ENCODE measurements around the gene MAN1A1.
"Not testable (repeated sequence)": the region's sequence is repeated elsewhere in the genome, so short reads cannot be mapped to it uniquely, and the experiment has no call there.

The MAN1A1 gene

GRCh38 chr6:119169355-119169754, 180.2 kb downstream of the MAN1A1 start:
- H3K4me3 Mint-ChIP-seq, H3K27me3 Mint-ChIP-seq: not testable (repeated sequence)

GRCh38 chr6:119166024-119166784, 183.4 kb downstream of the MAN1A1 start:
- no peak overlapping the region for H3K27ac Mint-ChIP-seq
- H3K27me3 Mint-ChIP-seq: peaks cover 8% of the 10 kb centered on the region
- no peak for DNase-seq
- H3K9me3 Mint-ChIP-seq: no peaks in the 10 kb centered on the region
- H3K4me1 Mint-ChIP-seq: no peaks in the 10 kb centered on the region
- no peaks in the 10 kb centered on the region for H3K36me3 Mint-ChIP-seq
- CTCF ChIA-PET: interaction anchor here (0.7 to 0.9 kb wide), 2 partner anchors 18 to 184 kb away, joined by 3 to 4 read pairs; no protein-coding TSS in a partner anchor
- H3K4me3 Mint-ChIP-seq: no peak overlapping the region

More at GRCh38 chr6:119169355-119169754, 180.2 kb downstream of the MAN1A1 start:
- H3K4me1 Mint-ChIP-seq, H3K9me3 Mint-ChIP-seq, H3K36me3 Mint-ChIP-seq, CTCF ChIA-PET, H3K27ac Mint-ChIP-seq, DNase-seq: not testable (repeated sequence)

- Mint-ChIP-seq H3K27me3 (peaks cover 29% of the 10 kb centered on the region), H3K9me3 (no peaks in the 10 kb centered on the region), H3K4me3 (no peak overlapping the region), H3K36me3 (no peaks in the 10 kb centered on the region), H3K27ac (no peak overlapping the region), H3K4me1 (no peaks in the 10 kb centered on the region)
- CTCF ChIA-PET: interaction anchor here (0.6 kb wide), 1 partner anchor 95 kb away, joined by 3 read pairs; no protein-coding TSS in a partner anchor
- no peak for DNase-seq
These were observed 186.6 kb downstream of the MAN1A1 start for GRCh38 chr6:119163006-119163405.

GRCh38 chr6:119162134-119162775, 187.3 kb downstream of the MAN1A1 start:
- H3K27me3 Mint-ChIP-seq: peaks cover 32% of the 10 kb centered on the region
- no peaks in the 10 kb centered on the region for H3K4me1 Mint-ChIP-seq
- CTCF ChIA-PET: no interaction called here
- no peak overlapping the region for H3K27ac Mint-ChIP-seq
- H3K9me3 Mint-ChIP-seq: no peaks in the 10 kb centered on the region
- DNase-seq: no peak
- no peaks in the 10 kb centered on the region for H3K36me3 Mint-ChIP-seq
- H3K4me3 Mint-ChIP-seq: no peak overlapping the region

- H3K4me3 Mint-ChIP-seq: no peak overlapping the region
- no peak for DNase-seq
- no peaks in the 10 kb centered on the region for H3K36me3 Mint-ChIP-seq
- peaks cover 30% of the 10 kb centered on the region for H3K27me3 Mint-ChIP-seq
- no peaks in the 10 kb centered on the region for H3K4me1 Mint-ChIP-seq
- CTCF ChIA-PET: interaction anchor here (0.6 kb wide), 1 partner anchor 32 kb away, joined by 3 read pairs; no protein-coding TSS in a partner anchor
- H3K27ac Mint-ChIP-seq: no peak overlapping the region
- no peaks in the 10 kb centered on the region for H3K9me3 Mint-ChIP-seq
These were observed 188.1 kb downstream of the MAN1A1 start for GRCh38 chr6:119161438-119161837.

GRCh38 chr6:119160911-119161310, 188.7 kb downstream of the MAN1A1 start:
- Mint-ChIP-seq H3K36me3 (no peaks in the 10 kb centered on the region), H3K27ac (no peak overlapping the region), H3K9me3 (no peaks in the 10 kb centered on the region), H3K4me3 (no peak overlapping the region), H3K4me1 (no peaks in the 10 kb centered on the region), H3K27me3 (peaks cover 30% of the 10 kb centered on the region)
- CTCF ChIA-PET: interaction anchor here (0.6 kb wide), 1 partner anchor 32 kb away, joined by 3 read pairs; no protein-coding TSS in a partner anchor
- DNase-seq: no peak

GRCh38 chr6:119158057-119158848, 191.3 kb downstream of the MAN1A1 start:
- H3K4me3 Mint-ChIP-seq: no peak overlapping the region
- H3K9me3 Mint-ChIP-seq: no peaks in the 10 kb centered on the region
- DNase-seq: no peak
- peaks cover 40% of the 10 kb centered on the region for H3K27me3 Mint-ChIP-seq
- H3K36me3 Mint-ChIP-seq: no peaks in the 10 kb centered on the region
- H3K4me1 Mint-ChIP-seq: no peaks in the 10 kb centered on the region
- CTCF ChIA-PET: interaction anchor here (0.9 to 1.5 kb wide), 3 partner anchors 10 to 14 kb away, joined by 3 to 5 read pairs (median 4); no protein-coding TSS in a partner anchor
- H3K27ac Mint-ChIP-seq: no peak overlapping the region

- no peak for DNase-seq
- peaks cover 40% of the 10 kb centered on the region for H3K27me3 Mint-ChIP-seq
- CTCF ChIA-PET: no interaction called here
- H3K4me1 Mint-ChIP-seq: no peaks in the 10 kb centered on the region
- no peak overlapping the region for H3K4me3 Mint-ChIP-seq
- H3K27ac Mint-ChIP-seq: no peak overlapping the region
- no peaks in the 10 kb centered on the region for H3K36me3 Mint-ChIP-seq
- H3K9me3 Mint-ChIP-seq: no peaks in the 10 kb centered on the region
These were observed 192.1 kb downstream of the MAN1A1 start for GRCh38 chr6:119157506-119157815.

- DNase-seq: no peak
- H3K9me3 Mint-ChIP-seq: no peaks in the 10 kb centered on the region
- H3K4me1 Mint-ChIP-seq: no peaks in the 10 kb centered on the region
- H3K4me3 Mint-ChIP-seq: no peak overlapping the region
- peaks cover 40% of the 10 kb centered on the region for H3K27me3 Mint-ChIP-seq
- no peak overlapping the region for H3K27ac Mint-ChIP-seq
- CTCF ChIA-PET: interaction anchor here (0.6 to 1.0 kb wide), 2 partner anchors 9 to 504 kb away, joined by 3 read pairs; no protein-coding TSS in a partner anchor
- H3K36me3 Mint-ChIP-seq: no peaks in the 10 kb centered on the region
These were observed 192.6 kb downstream of the MAN1A1 start for GRCh38 chr6:119156757-119157505.

- H3K36me3 Mint-ChIP-seq, DNase-seq, H3K4me3 Mint-ChIP-seq, H3K9me3 Mint-ChIP-seq, H3K4me1 Mint-ChIP-seq, H3K27ac Mint-ChIP-seq: not testable (repeated sequence)
- H3K27me3 Mint-ChIP-seq: peaks cover 35% of the 10 kb centered on the region
- CTCF ChIA-PET: interaction anchor here (0.6 to 1.0 kb wide), 2 partner anchors 8 to 505 kb away, joined by 3 read pairs; no protein-coding TSS in a partner anchor
These were observed 193.5 kb downstream of the MAN1A1 start for GRCh38 chr6:119156082-119156481.

GRCh38 chr6:119152187-119152586, 197.4 kb downstream of the MAN1A1 start:
- H3K9me3 Mint-ChIP-seq: peaks cover 6% of the 10 kb centered on the region
- peaks cover 11% of the 10 kb centered on the region for H3K27me3 Mint-ChIP-seq
- H3K4me3 Mint-ChIP-seq: no peak overlapping the region
- no peaks in the 10 kb centered on the region for H3K36me3 Mint-ChIP-seq
- no peak overlapping the region for H3K27ac Mint-ChIP-seq
- DNase-seq: no peak
- peaks cover 14% of the 10 kb centered on the region for H3K4me1 Mint-ChIP-seq
- CTCF ChIA-PET: interaction anchor here (0.7 to 1.0 kb wide), 3 partner anchors 23 to 575 kb away, joined by 3 read pairs; no protein-coding TSS in a partner anchor

- Mint-ChIP-seq H3K27ac (no peak overlapping the region), H3K9me3 (peaks cover 8% of the 10 kb centered on the region), H3K4me1 (peaks cover 37% of the 10 kb centered on the region), H3K4me3 (no peak overlapping the region), H3K36me3 (no peaks in the 10 kb centered on the region), H3K27me3 (no peaks in the 10 kb centered on the region)
- DNase-seq: no peak
- CTCF ChIA-PET: interaction anchor here (0.6 to 4.4 kb wide), 21 partner anchors 10 to 1907 kb away, joined by 3 to 25 read pairs (median 4); no protein-coding TSS in a partner anchor
These were observed 200.6 kb downstream of the MAN1A1 start for GRCh38 chr6:119148825-119149525.

Measured in activated naive CD4-positive, alpha-beta T cell treated with anti-CD3 and anti-CD28 coated beads, Interleukin-2, amount 10 ng/mL, durations not matched to agents 7 days and 5 days (primary cell).